CD8-positive, alpha-beta memory T cell (primary cell): Measurements from ENCODE around the gene TMTC1. TPM values are rescaled to one million over a fixed set of nuclear protein-coding genes. Genes with fewer than 3 reads are reported as not detected.

Experiments
- CTCF ChIA-PET: fragments of 350-600 bp; sonication (Branson Sonifier 250); formaldehyde crosslinking; loops from one replicate; lab custom pipeline; 2021; ENCODE audit warnings: antibody characterized with exemption; lab: Charles Lee
- POLR2A ChIA-PET: fragments of 350-600 bp; sonication (Branson Sonifier 250); formaldehyde crosslinking; loops from one replicate; lab custom pipeline; 2021; ENCODE audit warnings: antibody characterized with exemption; lab: Charles Lee
- DNase-seq, 5 donors: peaks; one replicate each; pipeline versions ENCODE4 v3.0.0 to v3.0.0-alpha.2; 2020 to 2022; ENCODE audit warnings: mixed read lengths in 1 of 5
- H3K27ac ChIP-seq: one replicate; pipeline ENCODE4 v1.7.0; 2013; ENCODE audit warnings: low read depth, mild to moderate bottlenecking, low read length, moderate library complexity
- H3K27me3 ChIP-seq: 2 replicates; pipeline ENCODE4 v1.7.0; 2013; ENCODE audit warnings: low read length, mild to moderate bottlenecking; ENCODE audit not compliant: insufficient read depth, poor library complexity, severe bottlenecking
- H3K36me3 ChIP-seq: 2 replicates; pipeline ENCODE4 v1.7.0; 2013; ENCODE audit warnings: mild to moderate bottlenecking, low read length, moderate library complexity; ENCODE audit not compliant: insufficient read depth
- H3K4me1 ChIP-seq: 2 replicates; pipeline ENCODE4 v1.7.0; 2013; ENCODE audit warnings: mild to moderate bottlenecking, low read length, moderate library complexity; ENCODE audit not compliant: insufficient read depth
- H3K4me3 ChIP-seq: 2 replicates; pipeline ENCODE4 v1.7.0; 2013; ENCODE audit warnings: mild to moderate bottlenecking, low read length
- H3K9me3 ChIP-seq: 2 replicates; pipeline ENCODE4 v1.7.0; 2013; ENCODE audit warnings: mild to moderate bottlenecking, low read length
- H3K27ac Mint-ChIP-seq, 8 donors: one replicate each; pipeline ENCODE4 v1.8.0; 2020 to 2021; ENCODE audit warnings: mixed read lengths in 8 of 8, mild to moderate bottlenecking in 6 of 8, inconsistent platforms in 3 of 8, moderate library complexity in 3 of 8
- H3K27me3 Mint-ChIP-seq, 2 donors: one replicate each; pipeline ENCODE4 v1.8.0; 2020 to 2021; ENCODE audit warnings: mixed read lengths in 2 of 2, mild to moderate bottlenecking in 1 of 2, moderate library complexity in 1 of 2
- H3K36me3 Mint-ChIP-seq, 3 donors: one replicate each; pipeline ENCODE4 v1.8.0; 2020 to 2021; ENCODE audit warnings: mixed read lengths in 3 of 3, inconsistent platforms in 1 of 3, mild to moderate bottlenecking in 1 of 3
- H3K4me1 Mint-ChIP-seq, 3 donors: one replicate each; pipeline ENCODE4 v1.8.0; 2020 to 2021; ENCODE audit warnings: mixed read lengths in 3 of 3, inconsistent platforms in 1 of 3, mild to moderate bottlenecking in 1 of 3
- H3K4me3 Mint-ChIP-seq, 7 donors: one replicate each; pipeline ENCODE4 v1.8.0; 2020 to 2021; ENCODE audit warnings: mixed read lengths in 7 of 7, mild to moderate bottlenecking in 6 of 7, moderate library complexity in 4 of 7, inconsistent platforms in 2 of 7
- H3K9me3 Mint-ChIP-seq, 5 donors: one replicate each; pipeline ENCODE4 v1.8.0; 2020 to 2022; ENCODE audit warnings: mixed read lengths in 5 of 5, mild to moderate bottlenecking in 3 of 5, moderate library complexity in 2 of 5, inconsistent platforms in 1 of 5
- polyA plus RNA-seq: library from polyadenylated mRNA; unstranded; fragments of 300-500 nt; fragmentation: Illumina TruSeq; gene quantifications from one replicate; pipeline ENCODE4 v1.2.3, GENCODE V29; 2021
- total RNA-seq, 2 experiments: library from RNA; stranded (reverse); gene quantifications; one replicate each; pipeline ENCODE4 v1.2.3, GENCODE V29; 2021

Gene TMTC1
- total and polyA plus RNA-seq, 3 experiments from 2014 or later = not detected

DNA sequence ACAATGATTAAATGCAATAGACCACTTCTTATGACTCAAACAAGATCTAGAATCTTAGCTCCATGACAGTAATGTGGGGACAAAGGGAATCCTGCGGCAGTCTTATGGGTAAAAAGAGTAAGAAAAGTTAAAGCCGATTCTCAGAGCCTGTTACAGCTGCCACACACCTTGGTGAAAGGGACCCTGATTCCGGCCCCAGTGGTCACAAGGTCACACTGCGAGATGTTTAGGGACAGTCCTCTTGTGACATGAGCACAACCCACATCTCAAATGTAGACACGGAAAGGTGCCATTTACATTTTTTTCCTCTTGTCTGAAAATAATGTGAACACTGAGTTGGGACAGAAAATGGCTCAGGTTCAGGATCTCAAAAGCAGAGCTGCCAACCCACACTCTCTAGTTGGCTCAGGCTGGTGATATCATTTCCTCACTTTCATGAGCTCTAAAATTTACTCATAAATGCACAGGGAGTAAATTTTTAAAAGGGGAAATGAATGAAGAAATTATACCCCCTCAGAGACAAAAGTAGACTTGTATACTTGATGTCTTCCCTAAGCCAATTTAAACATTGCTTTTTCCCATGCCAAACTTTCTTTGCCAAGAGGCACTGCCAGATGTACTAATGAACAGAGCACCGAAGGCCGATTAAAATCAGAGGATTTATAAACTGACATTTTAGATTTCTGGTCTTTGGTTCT, 173.1 kb downstream of the TMTC1 start:
- ChIA-PET POLR2A (no interaction called here), CTCF (no interaction called here)
- no peaks in the 10 kb centered on the region for H3K36me3 Mint-ChIP-seq
- H3K27me3 Mint-ChIP-seq = peaks cover 5 to 11% of the 10 kb centered on the region in 2 donors
- no peak overlapping the region for H3K27ac ChIP-seq
- no peaks in the 10 kb centered on the region for H3K4me1 Mint-ChIP-seq
- DNase-seq = no peak
- H3K36me3 ChIP-seq = no peaks in the 10 kb centered on the region
- H3K9me3 Mint-ChIP-seq = peaks cover 0 to 9% (median 0%) of the 10 kb centered on the region in 5 donors
- no peaks in the 10 kb centered on the region for H3K27me3 ChIP-seq
- no peaks in the 10 kb centered on the region for H3K4me1 ChIP-seq
- no peak overlapping the region for H3K27ac Mint-ChIP-seq
- no peaks in the 10 kb centered on the region for H3K9me3 ChIP-seq
- no peak overlapping the region for H3K4me3 Mint-ChIP-seq
- no peak overlapping the region for H3K4me3 ChIP-seq

DNA sequence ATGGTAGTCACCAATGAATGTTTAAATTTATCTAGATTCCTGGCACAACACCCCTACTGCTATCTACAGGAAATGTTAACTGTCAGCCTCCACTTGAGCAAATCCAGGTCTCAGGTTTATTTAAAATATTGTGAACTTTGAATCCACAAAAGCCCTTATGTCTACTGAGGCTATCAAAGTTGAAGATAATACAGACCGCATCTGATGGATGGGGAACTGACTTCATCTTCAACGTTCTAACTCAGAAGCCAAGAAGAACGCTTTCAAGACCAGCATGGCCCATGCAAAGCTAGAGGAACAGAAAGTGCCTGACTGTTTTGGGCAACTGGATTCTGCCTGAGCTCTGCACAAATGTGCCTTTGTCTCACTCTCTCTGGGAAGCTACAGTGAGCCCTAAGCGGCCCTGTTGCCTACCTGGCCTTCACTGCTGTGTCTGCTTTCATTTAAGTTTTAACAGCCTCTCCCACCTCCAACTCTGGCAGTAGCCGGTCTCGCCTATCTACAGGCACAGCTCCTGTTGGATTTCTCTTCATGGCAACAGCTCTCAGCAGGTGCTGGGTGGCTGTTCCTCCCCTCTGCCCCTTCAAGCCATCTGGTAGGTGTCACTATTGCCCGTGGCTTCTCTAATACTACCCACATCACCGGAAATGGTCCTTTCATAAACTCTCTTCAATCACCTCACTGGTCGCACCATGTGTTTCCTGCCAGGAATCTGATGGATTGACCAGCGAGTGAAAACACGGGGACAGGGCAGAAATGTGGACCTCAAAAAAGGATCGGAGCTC, 174.1 kb downstream of the TMTC1 start:
- H3K9me3 ChIP-seq = no peaks in the 10 kb centered on the region
- H3K36me3 ChIP-seq = no peaks in the 10 kb centered on the region
- H3K27me3 ChIP-seq = no peaks in the 10 kb centered on the region
- H3K27ac Mint-ChIP-seq = no peak overlapping the region
- H3K27me3 Mint-ChIP-seq = peaks cover 5 to 11% of the 10 kb centered on the region in 2 donors
- peaks cover 0 to 9% (median 0%) of the 10 kb centered on the region in 5 donors for H3K9me3 Mint-ChIP-seq
- H3K27ac ChIP-seq = no peak overlapping the region
- H3K4me1 Mint-ChIP-seq = no peaks in the 10 kb centered on the region
- H3K4me1 ChIP-seq = no peaks in the 10 kb centered on the region
- ChIA-PET POLR2A (no interaction called here), CTCF (no interaction called here)
- H3K4me3 ChIP-seq = no peak overlapping the region
- no peak overlapping the region for H3K4me3 Mint-ChIP-seq
- DNase-seq = no peak
- H3K36me3 Mint-ChIP-seq = no peaks in the 10 kb centered on the region

DNA sequence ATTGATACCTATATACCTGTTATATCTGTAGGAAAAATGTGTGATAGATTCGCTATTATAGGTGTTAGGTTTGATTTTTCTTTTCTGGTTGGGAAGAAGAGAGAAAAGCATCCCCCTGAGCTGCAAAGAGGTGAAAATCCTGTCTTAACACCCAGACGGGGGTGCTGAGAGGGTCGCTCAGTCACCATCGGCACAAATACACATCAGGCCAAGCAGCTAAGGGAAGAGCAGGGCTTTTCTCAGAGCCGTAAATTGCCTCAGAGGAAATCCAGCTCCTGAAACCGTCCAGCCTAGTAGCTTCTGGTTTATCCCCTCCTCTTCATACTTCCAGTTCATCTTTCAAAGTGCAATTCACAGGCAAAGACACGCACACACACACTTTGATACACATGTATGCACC, 175.2 kb downstream of the TMTC1 start:
- H3K36me3 Mint-ChIP-seq = no peaks in the 10 kb centered on the region
- Histone ChIP-seq H3K4me1 (no peaks in the 10 kb centered on the region), H3K27me3 (no peaks in the 10 kb centered on the region), H3K36me3 (no peaks in the 10 kb centered on the region), H3K27ac (no peak overlapping the region), H3K9me3 (no peaks in the 10 kb centered on the region), H3K4me3 (no peak overlapping the region)
- ChIA-PET POLR2A (no interaction called here), CTCF (no interaction called here)
- no peak for DNase-seq
- H3K4me3 Mint-ChIP-seq = no peak overlapping the region
- peaks cover 8 to 11% of the 10 kb centered on the region in 2 donors for H3K27me3 Mint-ChIP-seq
- no peak overlapping the region for H3K27ac Mint-ChIP-seq
- no peaks in the 10 kb centered on the region for H3K4me1 Mint-ChIP-seq
- peaks cover 0 to 6% (median 0%) of the 10 kb centered on the region in 5 donors for H3K9me3 Mint-ChIP-seq

DNA sequence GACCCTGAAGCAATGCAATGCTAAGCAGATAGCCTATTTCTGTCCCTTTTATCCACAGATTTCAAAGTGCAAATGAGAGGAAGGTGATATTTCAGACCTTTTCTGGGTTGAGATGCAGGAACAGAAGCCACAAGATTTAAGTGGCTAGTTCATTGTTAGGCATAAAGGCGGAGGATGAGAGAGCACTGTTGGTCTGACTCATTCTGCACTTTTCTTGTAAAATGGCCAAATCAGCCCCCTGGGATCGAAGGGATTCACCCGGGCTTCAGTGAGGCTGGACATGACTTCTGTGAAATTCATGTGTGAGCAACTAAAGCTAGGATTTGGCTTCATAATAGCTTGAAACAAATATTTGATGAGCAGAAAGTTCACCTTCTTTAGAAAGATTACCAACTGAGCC, 184.4 kb downstream of the TMTC1 start:
- no peaks in the 10 kb centered on the region for H3K36me3 ChIP-seq
- no peak overlapping the region for H3K4me3 Mint-ChIP-seq
- no peak overlapping the region for H3K27ac ChIP-seq
- H3K27me3 Mint-ChIP-seq = peaks cover 0 to 6% of the 10 kb centered on the region in 2 donors
- H3K9me3 Mint-ChIP-seq = no peaks in the 10 kb centered on the region
- no peak for DNase-seq
- no peaks in the 10 kb centered on the region for H3K4me1 Mint-ChIP-seq
- H3K27me3 ChIP-seq = no peaks in the 10 kb centered on the region
- no peaks in the 10 kb centered on the region for H3K4me1 ChIP-seq
- H3K27ac Mint-ChIP-seq = no peak overlapping the region
- H3K36me3 Mint-ChIP-seq = no peaks in the 10 kb centered on the region
- ChIA-PET CTCF (no interaction called here), POLR2A (no interaction called here)
- no peaks in the 10 kb centered on the region for H3K9me3 ChIP-seq
- H3K4me3 ChIP-seq = no peak overlapping the region

DNA sequence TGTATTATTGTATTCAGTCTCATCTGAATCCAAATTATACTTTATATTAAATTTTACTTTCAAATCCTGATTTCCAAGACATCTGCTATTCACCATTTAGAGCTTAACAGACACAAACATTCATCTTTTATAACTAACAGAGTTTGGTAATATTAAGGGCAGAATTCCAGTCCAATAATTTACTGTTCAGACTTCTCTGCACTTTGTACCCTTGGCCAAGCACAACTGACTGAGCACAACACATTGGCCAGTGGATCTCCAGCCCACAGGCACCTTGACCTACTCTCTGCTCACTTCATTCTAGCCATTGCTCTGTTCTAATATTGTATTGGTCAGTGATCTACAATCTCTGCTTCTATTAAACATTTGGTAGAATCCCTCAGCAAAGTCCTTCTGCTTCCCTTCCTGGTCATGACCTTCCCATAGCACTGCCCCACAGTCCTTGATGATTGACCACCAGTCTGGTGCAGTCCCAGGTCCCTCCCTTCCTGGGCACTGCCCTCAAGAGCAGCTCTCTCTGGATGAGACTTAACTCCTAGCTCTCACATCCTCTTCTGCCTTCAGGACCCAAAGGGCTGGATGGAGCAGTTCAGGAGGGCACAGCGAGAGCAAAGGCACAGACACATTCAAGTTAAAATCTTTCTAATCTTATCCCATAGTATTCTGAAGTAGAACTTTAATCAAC, 188.5 kb downstream of the TMTC1 start:
- H3K27ac Mint-ChIP-seq = no peak overlapping the region
- H3K27me3 Mint-ChIP-seq = peaks cover 5 to 6% of the 10 kb centered on the region in 2 donors
- Histone ChIP-seq H3K4me3 (no peak overlapping the region), H3K9me3 (no peaks in the 10 kb centered on the region), H3K36me3 (no peaks in the 10 kb centered on the region), H3K27ac (no peak overlapping the region), H3K27me3 (no peaks in the 10 kb centered on the region), H3K4me1 (no peaks in the 10 kb centered on the region)
- no peak for DNase-seq
- POLR2A ChIA-PET = no interaction called here
- no peak overlapping the region for H3K4me3 Mint-ChIP-seq
- H3K36me3 Mint-ChIP-seq = no peaks in the 10 kb centered on the region
- no peaks in the 10 kb centered on the region for H3K4me1 Mint-ChIP-seq
- CTCF ChIA-PET = no interaction called here
- H3K9me3 Mint-ChIP-seq = peaks cover 0 to 2% (median 0%) of the 10 kb centered on the region in 5 donors

DNA sequence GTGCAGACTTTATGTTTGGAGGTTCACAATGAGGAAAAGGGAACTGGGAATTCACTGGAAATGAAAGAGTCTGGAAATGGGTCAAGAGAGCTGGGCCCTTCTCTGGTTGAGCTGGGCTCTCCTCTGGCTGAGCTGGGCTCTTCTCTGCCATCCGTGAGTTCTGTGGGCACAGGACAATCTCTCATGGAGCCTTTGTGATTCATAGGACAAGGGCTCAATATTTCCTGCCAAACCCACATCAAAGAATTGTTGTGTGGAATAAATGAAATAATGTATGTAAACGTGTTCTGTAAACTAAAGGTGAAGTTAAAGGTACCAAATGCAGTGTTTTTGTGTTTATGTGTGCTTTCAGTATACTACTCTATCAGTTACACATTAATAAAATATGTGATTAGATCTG, 190.7 kb downstream of the TMTC1 start:
- DNase-seq = no peak
- CTCF ChIA-PET = no interaction called here

DNA sequence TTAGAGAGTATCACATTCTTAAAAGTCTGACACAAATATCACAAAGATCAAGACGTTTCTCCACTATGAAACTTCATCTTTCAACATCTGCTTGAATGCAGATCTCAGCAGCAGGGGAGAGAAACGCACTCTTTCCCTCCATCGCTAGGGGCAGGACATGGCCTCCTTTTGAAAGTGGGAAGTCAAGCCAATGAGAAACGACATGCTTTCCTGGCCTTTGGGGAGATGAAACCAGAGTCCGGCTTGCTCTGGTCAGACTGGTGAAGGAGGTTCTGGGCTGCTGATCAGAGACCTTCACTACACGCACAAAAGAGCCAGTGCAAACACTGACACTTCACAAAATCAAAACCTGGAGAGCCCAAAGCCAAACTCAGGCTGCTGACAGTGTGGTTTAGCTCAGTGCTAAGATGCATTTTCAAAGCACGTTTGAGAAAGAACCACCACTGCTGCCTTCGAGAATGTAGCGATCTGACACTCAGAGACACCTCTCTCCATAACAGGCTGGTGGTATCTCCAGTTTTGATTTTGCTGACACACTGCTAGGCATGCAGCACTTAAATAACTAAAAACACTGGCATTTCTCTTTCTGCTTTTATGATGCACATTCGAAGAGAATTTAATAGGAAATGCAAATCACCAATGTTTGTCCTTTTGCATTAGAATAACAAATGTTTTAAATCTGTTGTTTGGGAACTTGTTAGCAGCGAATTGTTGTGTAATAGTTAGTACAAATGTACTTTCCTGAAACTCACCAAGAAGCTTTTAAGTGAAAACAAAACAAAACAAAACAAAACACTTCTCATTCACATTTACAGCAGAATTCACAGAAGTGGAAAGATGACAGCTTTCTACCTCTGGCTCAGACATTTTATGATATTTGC, 192.4 kb downstream of the TMTC1 start:
- Histone ChIP-seq H3K27ac (no peak overlapping the region), H3K36me3 (no peaks in the 10 kb centered on the region), H3K4me3 (no peak overlapping the region), H3K4me1 (no peaks in the 10 kb centered on the region), H3K27me3 (no peaks in the 10 kb centered on the region), H3K9me3 (no peaks in the 10 kb centered on the region)
- DNase-seq = no peak
- H3K27me3 Mint-ChIP-seq = peaks cover 5 to 19% of the 10 kb centered on the region in 2 donors
- peaks cover 0 to 2% (median 0%) of the 10 kb centered on the region in 5 donors for H3K9me3 Mint-ChIP-seq
- ChIA-PET CTCF (no interaction called here), POLR2A (no interaction called here)
- no peaks in the 10 kb centered on the region for H3K36me3 Mint-ChIP-seq
- H3K4me1 Mint-ChIP-seq = no peaks in the 10 kb centered on the region
- no peak overlapping the region for H3K27ac Mint-ChIP-seq
- H3K4me3 Mint-ChIP-seq = no peak overlapping the region

More for the DNA sequence above, 190.7 kb downstream of the TMTC1 start:
- peaks cover 0 to 2% (median 0%) of the 10 kb centered on the region in 5 donors for H3K9me3 Mint-ChIP-seq
- H3K4me3 Mint-ChIP-seq = no peak overlapping the region
- H3K4me1 Mint-ChIP-seq = no peaks in the 10 kb centered on the region
- no peaks in the 10 kb centered on the region for H3K36me3 Mint-ChIP-seq
- H3K27ac ChIP-seq = no peak overlapping the region
- H3K4me3 ChIP-seq = no peak overlapping the region
- H3K4me1 ChIP-seq = no peaks in the 10 kb centered on the region
- no peaks in the 10 kb centered on the region for H3K9me3 ChIP-seq
- H3K27ac Mint-ChIP-seq = no peak overlapping the region
- POLR2A ChIA-PET = no interaction called here
- peaks cover 5 to 19% of the 10 kb centered on the region in 2 donors for H3K27me3 Mint-ChIP-seq
- no peaks in the 10 kb centered on the region for H3K27me3 ChIP-seq
- no peaks in the 10 kb centered on the region for H3K36me3 ChIP-seq
